NCI-H748 (cell line): ENCODE measurements around the gene TAF1C.
"Not testable (repeated sequence)": the region's sequence is repeated elsewhere in the genome, so short reads cannot be mapped to it uniquely, and the experiment has no call there.

Experiments used
- DNase-seq: peaks from one replicate; lab custom pipeline; 2025; ENCODE audit not compliant: unreplicated experiment; lab: John Stamatoyannopoulos, UW

The TAF1C gene, protein sequence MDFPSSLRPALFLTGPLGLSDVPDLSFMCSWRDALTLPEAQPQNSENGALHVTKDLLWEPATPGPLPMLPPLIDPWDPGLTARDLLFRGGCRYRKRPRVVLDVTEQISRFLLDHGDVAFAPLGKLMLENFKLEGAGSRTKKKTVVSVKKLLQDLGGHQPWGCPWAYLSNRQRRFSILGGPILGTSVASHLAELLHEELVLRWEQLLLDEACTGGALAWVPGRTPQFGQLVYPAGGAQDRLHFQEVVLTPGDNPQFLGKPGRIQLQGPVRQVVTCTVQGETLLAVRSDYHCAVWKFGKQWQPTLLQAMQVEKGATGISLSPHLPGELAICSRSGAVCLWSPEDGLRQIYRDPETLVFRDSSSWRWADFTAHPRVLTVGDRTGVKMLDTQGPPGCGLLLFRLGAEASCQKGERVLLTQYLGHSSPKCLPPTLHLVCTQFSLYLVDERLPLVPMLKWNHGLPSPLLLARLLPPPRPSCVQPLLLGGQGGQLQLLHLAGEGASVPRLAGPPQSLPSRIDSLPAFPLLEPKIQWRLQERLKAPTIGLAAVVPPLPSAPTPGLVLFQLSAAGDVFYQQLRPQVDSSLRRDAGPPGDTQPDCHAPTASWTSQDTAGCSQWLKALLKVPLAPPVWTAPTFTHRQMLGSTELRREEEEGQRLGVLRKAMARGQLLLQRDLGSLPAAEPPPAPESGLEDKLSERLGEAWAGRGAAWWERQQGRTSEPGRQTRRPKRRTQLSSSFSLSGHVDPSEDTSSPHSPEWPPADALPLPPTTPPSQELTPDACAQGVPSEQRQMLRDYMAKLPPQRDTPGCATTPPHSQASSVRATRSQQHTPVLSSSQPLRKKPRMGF

DNA sequence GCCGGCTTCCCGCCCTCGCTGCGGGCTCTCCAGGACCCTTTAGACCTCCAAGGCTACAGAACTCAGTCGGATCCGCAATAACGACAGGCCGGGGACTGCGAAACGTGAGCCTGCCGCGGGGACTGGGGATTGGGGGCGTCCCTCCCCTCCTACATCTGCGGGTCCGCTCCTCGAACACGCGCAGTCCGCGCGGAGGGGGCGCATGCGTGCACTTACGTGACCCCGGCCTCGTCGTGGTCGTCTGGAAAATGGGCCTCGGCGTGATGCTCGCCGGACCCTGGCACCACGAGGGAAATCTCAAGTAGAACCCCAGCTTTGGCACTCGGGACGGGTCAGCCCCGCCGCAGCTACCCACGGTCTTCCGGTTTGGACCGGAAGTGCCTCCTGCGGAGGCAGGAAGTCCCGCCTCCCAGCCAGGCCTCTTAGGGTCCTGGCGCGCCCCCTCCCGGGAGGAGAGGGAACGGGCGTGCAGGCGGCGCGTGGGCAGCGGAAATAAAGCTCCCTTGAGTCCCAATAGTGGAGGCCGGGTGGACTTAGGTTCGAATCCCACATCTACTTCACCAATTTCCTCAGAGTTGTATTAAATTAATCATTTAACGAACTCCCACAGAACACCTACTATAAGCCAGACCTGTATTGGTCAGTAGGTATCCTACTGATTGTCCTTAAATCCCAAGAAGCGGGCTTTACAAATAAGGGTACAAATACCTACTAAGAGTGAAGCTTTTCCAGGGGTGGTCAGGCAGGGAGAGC lies at the start of gene TAF1C:
TSS of gene TAF1C (minus strand) at position 373 of the 753 bp plus-strand sequence. CDS start 2,069 bp downstream, outside the sequence.
- peak; percentile 90 for DNase-seq

DNA sequence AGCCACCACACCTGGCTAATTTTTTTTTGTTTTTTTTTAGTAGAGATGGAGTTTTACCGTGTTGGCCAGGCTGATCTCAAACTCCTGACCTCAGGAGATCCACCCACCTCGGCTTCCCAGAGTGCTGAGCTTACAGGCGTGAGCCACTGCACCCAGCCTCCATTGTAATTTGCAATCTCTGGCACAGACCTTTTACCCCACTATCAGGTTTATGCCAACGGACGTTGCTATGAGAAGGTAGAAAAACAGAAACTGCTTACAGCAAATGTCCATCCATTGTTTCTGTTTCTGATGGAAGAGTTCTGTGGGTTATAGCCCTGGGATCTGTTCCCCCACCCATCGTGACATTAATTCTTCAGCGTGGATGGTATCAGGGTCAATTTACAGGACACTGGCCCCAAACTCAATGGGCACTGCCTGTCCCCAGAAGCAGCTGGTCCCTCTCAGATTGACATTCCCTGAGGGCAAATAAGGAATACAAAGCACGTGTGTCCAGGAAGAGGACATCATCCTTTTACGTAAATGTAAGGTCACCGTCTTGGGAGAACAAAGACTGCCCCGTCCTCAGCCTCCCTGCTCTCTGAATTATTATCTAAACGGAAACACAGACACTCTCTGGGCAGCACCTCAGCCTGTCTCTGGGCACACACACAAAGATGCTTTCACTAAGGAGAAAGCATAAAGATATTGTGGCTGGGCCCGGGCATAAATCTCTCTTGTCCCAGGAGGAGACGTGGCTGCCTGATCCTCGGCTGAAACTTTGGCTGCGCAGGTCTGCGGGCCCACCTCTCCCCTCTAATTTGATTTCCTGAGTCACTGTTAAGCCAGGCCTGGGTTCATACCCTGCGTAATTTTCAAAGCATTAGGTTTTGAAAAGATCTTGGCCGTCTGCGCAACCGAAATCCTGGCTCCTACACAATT lies 47.7 kb upstream of the TAF1C start:
- DNase-seq, result no peak

DNA sequence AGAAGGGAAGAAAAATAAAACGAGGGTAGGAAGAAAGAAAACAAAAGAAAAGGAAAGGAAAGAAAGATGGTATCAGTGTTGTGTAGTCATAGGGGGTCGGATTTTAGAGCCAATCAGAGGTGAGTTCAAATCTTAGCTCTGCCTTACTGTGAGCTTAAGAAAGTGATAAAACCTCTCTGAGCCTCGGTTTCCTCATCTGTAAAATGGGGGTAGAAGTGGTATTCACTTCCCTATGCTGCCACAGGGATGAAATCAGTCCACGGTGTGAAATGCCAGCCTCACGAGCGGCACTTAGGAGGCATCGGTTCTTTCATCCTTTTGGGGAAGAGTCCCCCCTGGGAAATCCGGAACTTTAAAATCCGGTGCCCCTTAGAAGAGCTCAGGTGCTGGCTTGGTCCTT lies 46.9 kb upstream of the TAF1C start:
- no peak for DNase-seq

DNA sequence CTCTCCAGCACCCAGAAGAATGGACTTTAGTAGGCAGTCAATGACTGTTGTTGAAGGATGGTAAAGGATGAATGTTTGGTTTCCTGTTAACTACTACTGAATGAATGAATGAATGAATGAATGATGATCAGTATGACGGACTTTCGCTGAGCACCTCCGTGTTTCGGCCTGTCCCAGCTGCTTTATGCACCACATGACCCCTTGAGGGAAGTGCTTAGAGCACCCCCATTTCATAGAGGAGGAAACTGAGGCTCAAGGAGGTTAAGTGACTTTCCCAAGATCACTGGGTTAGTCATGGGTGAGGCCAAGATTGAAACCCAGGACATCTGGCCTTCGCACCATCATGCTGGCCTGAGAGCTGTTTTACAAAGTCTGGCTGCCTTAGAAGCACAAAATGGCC lies 46.1 kb upstream of the TAF1C start:
- DNase-seq, result no peak

DNA sequence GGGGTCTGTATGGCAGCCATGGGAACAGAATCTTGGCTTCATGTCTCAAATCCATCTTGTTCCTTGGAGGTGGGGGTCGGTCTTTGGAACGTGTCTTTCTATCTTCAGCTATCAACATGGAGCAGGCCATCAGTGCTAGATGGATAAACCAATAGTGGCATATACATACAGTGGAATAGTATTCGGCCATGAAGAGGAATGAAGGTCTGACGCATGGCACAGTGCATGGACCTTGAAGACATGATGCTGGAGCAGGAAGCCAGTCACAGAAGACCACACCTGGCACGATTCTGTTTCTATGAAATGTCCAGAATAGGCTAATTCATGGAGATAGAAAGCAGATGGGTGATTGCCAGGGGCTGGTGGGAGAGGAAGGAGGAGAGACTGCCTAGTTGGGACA lies 45.2 kb upstream of the TAF1C start:
- DNase-seq, result no peak

DNA sequence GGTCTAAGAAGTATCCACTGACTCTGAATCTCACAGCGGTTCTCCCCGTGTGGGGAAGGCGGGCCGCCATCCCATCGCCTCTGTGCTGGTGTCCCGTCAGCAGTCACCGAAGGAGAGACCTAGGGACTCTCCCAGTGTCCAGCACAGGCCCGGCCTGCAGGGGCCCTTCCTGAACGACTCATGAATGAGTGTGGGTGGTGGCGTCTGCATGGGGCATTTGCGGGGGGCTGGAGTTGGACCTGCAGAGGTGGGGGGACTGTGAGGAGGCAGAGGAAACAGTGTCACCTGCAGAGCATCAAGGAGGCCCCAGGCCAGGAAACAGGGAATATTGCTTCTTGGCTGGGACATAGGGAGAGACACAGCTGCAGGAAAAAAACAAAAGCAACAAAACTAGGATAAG lies 42.6 kb upstream of the TAF1C start:
- no peak for DNase-seq

DNA sequence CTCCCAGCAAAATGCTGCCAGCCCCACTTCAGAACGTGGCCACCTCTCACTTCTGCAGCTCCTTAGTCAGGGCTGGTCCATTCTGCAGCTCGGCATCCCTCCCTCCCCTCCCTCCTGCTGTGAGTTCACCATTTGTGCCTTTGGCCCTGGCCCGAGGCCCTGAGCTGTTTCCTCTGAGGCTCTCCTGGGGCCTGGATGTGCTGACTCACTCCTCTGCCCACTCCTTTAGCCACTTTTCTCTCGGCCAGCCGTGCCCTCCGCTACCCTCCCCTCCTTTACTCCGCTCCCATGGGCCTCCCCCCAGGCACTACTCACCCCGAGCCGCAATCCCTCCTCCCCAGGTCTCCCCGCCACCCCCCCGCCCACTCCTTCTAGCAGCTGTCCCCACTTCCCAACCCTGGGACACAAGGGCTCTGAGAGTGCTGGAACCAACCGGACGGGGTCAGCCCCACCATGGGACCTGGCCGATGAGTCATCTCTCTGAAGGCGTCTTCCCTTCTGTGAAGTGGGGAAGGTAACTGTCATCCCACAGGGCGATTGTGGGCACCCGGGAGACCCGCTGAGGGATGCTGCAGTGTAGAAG lies 41.5 kb upstream of the TAF1C start:
- DNase-seq, result no peak

DNA sequence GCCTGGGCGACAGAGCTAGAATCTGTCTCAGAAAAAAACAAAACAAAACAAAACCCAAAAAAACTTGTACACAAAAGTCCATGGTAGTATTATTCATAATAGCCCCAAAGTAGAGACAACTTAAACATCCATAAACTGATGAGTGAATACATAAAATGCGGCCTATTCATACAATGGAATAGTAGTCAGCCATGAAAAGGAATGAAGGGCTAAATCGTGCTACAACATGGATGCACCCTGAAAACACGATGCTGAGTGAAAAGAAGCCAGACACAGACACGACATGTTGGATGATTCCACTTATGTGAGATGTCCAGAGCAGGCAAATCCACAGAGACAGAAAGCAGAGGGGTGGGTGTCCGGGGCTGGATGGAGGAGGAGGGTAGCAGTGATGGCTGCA lies 40.7 kb upstream of the TAF1C start:
- no peak for DNase-seq

DNA sequence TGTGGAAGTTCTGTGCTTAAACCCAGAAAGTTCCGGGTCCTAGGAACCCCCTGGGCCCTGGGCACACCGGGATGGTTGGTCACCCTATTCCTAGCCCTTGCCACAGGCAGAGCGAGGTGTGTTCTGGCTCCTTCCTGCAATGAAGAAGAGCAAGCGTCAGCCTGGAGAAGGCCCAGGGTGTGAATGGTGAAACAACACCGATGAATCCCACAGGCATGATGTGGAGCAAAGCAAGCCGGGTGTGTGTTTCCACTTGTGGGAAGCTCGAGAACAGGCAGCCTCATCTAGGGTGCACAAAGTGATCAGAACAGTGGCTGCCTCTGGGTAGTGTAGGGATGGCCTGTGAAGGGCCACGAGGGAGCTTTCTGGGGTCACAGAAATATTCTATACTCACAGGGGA lies 39.2 kb upstream of the TAF1C start:
- DNase-seq, result no peak

DNA sequence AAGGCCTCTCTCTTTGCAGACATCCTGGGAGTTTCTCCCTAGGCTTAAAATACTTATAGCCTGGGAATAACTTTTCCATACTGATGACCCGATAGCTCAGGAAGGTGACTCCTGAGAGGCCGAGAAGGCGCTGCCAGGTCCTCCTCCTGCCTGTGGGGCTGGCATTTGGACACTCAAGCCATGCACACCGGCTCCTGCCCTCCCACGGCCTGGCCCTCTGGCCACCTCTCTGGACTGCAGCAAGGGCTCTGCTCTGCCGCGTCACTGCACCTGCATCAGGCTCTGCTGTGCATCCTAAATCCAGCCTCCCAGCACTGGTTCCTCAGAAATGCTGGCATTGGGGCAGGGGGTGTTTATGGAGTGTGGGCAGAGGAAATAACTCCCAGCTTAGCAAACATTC lies 38.7 kb upstream of the TAF1C start:
- no peak for DNase-seq

DNA sequence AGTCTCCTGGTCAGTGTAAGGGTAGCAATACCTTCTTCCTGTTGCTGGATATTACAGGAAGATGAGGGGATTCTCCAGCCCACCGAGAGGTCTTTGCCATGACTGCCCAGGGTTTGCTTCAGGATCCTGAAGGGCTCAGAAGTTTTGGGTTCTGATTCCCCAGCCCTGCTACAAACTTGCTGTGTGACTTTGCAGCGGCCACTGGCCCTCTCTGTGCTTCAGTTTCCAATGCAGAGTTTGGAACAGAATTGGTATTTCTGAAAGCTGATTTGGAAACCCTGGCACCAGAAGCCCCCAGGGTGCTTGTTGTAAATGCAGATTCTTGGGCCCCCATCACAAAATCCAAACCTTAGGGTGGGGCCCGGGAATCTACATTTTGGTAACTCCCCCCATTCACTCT lies 38.3 kb upstream of the TAF1C start:
- no peak for DNase-seq

DNA sequence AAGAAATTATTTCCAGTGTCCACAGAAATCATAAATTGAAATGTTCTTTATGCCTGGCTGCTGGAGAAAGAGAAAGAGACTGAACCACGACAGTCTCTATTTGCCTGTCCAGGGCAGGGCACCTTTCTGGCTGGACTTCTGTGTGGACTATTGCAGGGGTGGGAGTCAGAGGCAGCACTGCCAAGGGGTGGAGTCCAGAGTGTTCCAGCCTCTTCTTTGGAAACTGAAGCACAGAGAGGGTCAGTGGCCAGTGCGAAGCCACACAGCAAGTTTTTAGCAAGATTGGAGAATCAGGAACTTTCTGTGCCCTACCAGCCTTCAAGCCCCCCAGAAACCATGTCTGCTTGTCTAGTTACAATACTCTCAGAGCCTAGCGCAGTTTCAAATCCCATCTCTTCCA lies 37.7 kb upstream of the TAF1C start:
- DNase-seq, result no peak

DNA sequence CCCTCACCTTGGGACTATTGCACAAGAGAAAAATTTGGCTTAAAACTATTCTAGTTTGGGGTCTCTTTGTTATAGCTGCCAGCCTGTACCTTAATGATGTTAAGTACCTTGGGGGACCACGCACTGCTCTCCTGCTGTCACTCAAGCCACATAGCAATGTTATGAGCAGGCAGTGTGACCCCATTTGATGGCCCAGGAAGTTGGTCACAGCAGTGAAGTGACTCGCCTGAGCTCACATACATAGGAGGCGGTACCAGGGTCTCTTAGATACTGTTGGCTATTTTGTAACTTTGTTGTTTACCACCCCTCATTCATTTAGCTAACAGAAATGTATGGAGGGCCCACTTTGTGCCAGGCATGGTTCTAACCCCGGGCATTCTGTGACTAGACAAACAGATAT lies 36.6 kb upstream of the TAF1C start:
- DNase-seq, result no peak

DNA sequence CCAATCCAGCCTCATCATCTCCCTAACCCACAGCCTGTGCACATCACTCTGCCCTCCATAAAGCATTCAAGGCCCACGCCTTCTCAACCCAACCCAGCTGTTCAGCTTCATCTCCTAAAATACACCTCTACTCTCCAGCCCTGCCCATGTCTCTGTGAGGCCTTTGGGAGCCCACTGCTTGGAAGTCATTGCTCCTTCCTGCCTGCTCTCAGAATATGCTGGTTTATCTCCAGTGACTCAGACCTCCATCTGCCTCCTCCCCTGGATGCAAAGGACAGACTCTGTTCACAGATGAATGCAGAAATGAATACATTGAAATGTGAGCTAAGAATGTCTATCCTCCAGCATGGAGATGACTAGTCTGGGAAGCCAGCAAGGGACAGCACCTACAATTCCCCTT lies 34.0 kb upstream of the TAF1C start:
- DNase-seq, result no peak

DNA sequence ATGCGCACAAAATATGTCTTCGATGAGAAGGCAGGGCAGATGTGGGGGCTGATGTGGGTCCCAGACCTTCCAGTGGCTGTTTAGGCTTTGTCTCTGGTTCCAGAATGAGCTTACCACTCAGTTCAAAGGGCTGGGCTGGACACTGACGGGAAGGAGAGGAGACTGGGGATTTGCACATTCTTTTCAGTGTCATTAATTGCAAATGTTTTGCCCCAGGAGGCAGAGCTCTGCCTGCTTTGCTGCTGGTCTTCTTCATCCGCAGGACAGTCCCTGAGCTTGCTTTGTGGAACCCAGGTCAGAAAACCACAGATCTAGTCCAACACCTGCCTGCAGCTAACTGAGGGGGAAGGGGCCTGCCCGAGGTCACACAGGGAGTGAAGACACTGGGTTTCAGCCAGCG lies 32.1 kb upstream of the TAF1C start:
- DNase-seq, result no peak

DNA sequence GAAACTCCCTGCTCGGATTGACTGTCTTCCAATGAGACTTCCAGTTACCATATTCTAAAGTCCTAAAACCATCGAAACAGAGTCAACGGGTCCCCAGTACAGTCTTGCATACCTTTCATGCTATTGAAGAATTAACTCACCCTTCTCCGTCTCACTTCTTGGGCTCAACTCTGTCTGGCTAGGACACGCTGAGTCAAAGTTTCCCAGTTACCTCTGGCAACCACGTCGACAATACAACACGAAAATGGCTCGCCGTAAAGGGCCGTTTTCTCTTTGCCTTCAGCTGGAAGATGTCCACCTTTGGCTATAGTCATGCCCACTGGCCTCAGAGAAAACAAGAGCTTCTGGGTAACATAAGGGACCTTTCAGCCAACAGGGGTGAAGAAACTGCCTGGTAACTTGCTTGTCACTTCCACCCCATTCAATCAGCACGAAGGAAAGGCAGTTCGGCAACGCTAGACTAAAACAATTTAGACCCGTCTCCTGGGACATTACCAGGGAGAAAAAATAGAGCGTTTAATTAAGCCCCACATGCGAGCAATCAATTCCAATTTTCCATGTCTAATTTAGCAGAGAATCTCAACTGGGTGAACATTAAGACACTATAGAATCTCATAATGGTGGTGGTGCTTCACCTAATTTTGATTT lies 31.4 kb upstream of the TAF1C start:
- no peak for DNase-seq

DNA sequence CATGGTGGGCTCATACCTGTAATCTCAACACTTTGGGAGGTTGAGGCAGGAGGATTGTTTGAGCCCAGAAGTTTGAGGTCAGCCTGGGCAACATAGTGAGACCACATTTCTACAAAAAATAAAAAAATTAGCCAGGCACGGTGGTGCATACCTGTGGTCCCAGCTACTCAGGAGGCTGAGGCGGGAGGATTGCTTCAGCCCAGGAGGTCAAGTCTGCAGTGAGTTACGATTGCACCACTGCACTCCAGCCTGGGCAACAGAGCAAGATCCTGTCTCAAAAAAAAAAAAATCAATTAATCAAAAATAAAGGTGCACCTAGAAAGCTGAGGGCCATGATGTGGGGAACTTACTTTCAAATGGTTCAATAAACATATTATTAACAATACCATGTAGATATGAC lies 29.3 kb upstream of the TAF1C start:
- DNase-seq, result not testable (repeated sequence)

DNA sequence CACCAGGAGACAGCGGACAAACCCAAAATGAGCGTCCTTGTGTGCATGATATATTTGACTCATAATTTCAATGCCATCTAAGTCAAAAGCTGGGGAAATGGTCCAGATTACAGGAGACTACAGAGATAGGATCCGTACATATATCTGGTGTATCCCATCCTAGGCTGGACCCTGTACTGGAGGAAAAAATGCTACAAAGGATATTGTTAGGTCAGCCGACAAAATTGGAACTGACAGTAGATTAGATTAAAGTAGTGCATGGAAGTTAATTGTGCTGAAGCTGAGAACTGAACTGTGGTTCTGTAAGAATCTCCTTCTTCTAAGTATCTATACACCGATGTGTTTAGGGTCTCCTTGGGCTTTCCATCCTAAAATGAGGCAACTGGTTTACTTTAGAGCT lies 28.7 kb upstream of the TAF1C start:
- no peak for DNase-seq

DNA sequence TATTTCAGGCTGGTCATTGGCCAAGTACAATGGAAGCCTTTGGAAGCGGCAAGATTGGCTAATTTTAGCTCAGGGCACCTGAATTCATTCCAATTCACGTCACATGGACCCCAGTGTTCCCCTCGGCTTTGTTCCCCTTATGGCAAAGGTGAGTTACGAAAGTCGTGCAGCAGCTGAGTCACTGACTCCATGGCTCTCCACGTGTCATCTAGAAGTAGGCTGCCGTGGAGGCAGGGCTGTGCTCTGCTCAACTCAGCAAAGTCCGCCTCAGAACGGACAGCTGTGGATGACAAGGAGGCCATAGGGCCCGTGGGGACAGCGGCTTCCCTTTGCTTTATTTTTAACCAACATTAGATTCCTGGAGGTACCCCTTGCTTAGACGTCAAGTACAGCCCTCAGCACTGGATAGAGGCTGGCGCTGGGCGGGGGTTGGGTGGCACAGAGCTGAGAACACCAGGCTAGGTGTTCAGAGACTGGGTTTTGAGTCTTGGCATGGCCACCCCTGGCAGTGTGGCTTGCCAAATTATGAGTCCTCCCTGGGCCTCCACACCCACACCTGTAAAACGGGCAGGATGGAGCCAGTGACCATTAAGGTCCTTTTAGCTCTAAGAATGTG lies 27.7 kb upstream of the TAF1C start:
- no peak for DNase-seq
